ENCODE measurements around the gene AHNAK2. TPM values are rescaled to one million over a fixed set of nuclear protein-coding genes. Genes with fewer than 3 reads are reported as not detected.

The AHNAK2 gene
- 3.8 and 6.1 TPM in 2 replicates for polyA plus RNA-seq

DNA sequence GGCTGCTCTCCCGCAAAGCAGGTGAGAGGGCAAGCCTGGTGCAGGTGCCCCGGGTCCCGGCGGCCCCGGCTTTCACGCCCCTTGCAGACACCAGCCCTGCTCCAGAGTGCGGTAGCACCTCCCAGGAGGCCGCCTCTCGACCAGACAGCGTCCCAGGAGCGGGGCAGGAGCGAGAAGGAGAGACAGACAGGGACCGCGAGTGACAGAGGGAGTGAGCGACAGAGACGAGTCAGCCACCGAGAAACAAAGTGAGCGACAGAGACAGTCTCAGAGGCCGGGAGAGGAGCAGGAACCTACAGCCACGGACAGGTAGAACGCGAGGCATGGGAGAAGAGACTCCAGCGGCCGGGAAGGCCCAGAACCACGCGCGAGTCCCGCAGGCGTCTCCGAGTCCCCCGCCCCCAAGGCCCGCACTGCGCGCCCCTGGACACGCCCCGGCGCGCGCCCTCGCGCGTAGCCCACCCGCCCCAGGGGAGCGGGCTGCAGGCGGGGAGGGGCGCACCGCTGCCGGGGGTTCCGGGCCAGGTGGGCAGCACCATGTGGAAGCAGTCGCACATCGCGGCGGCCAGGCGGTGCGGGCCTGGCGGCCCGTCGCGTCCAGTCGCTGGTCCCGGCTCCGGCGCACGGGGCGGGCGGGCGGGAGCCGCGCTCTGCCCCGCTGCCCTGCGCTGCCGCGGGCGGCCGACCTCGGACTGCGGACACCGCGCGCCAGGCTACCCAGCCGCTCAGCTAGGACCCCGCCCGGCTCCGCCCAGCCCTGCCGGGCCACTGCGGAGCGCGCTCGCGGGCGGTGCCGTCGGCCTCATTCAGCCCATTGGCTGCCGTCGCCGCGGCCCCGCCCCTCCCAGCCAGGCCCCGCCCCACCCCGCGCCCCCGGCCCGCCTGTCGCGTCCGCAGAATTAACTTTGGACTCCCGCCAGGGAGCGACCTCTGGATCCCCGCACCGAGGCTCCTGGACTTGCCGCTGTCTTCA is at the start of gene AHNAK2:
TSS of gene AHNAK2 (minus strand) at position 694 of the 973 bp plus-strand sequence. CDS start at position 557, 137 bp downstream.

DNA sequence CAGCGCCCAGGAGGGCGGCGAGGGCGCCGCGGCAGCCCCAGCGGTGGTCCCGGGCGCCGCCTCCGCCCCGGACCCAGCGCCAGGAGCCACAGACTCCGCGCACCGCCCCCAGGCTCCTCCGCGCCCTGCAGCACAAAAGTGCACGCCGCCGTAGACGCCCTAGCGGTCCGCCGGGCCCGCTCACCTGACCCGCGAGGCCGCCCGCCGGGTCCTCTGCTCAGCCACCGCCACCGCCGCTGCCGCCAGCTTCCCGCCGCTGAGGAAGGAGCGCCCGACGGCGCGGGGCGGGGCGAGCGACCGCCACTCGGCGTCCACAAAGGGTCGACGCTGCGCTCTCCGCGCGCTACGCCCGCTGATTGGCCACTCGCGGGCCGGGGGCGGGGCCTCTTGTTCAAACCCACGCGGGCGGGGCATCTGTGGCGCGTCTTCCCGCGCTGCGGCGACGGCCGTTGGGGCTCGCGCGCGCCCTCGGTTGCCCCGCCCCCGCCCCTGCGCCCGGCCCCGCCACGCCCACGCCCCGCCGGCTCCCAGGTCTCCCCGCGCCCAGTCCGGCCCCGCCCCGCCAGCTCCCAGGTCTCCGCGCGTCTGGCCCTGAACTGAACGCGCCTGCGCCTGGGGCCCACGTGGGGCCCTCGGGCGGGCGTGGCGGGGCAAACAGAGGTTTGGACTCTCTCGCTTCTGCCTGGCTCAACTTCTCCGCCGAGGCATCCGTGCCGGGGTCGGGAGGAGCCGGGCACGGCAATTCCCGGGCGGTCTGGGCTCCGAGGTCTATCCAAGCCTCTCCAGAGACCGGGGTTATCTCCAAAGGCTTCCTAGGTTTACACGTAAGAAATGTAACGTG is 42.9 kb upstream of the AHNAK2 start, which contains the start of gene CDCA4:
TSS of gene CDCA4 (minus strand) at position 269 of the 841 bp plus-strand sequence. CDS start 9,154 bp downstream, outside the sequence.

DNA sequence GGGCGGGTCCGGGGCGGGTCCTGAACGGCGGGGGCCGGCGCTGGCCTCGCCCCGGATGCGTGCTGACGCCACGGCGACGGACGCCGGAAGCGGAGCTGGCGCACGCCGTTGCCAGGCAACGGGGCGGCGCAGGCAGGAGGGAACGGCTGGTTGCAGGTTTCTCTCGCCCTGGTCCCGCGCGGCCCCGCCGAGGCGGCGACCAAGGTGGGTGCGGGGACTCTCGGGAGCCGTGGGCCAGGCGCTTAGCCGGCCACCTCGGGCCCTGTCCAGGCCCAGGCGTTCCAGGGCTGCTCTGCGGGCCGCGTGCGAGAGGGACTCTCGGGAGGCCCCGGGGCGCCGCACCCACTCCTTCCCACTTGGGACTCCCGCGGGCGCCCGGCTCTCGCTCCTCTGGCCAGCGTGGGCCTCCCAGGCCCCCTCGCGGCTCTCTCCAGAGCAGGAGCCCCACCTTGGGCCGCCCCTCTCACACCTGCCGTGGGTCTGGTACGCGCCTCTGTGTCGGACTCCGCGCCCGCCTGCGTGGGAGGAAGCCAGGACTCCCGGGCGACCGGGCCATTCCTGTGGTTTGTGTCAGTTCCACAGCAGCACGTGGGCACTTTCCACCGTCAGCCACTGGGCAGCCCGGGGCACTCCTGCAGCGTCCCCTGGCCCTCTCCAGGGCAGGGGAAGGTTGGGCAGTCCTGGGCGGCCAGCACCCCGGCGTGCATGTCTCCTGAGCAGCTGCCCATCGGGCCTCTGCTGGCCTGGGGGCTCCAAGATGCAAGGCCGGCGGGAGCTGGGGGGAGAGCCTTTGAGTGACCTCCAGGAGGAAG is 7.7 kb upstream of the AHNAK2 start, which contains the start of gene CLBA1:
TSS of gene CLBA1 (plus strand) at position 114 of the 812 bp plus-strand sequence. CDS start at position 758, 644 bp downstream.

DNA sequence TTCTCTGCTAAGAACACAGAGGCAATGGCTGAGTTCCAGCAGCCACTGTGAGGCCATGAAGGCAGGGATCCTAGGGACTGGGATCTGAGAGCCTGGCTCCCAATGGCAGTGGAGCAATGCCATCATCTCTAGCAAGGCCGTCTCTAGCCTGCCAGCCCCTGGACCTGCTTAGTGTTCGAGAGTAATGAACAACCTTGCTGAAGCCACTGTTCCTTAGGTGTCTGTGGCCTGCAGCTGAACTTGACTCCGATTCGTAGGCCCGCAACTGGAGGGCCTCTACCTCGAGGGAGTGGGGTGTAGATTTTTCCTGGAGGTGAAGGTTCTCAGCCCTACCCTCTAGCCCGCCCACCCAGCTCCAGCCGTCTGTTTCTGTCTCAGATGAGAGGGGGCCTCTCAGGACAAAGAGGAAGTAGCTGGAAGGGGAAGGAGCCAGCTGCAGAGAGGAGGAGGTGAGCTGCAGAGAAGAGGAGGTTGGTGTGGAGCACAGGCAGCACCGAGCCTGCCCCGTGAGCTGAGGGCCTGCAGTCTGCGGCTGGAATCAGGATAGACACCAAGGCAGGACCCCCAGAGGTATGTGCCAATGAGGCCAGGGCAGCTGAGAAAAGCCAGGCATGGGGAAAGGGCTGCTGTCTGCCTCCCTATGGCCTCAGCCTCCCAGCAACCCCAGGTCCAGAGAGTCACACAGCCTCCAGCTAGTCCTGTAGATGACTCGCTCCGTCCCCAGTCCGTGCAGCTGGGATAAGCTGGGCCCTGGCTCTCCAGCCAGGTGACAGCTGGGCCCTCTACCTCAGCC is 53.6 kb downstream of the AHNAK2 start, which contains the start of gene PLD4:
TSS of gene PLD4 (plus strand) at position 459 of the 793 bp plus-strand sequence. CDS start 2,262 bp downstream, outside the sequence.

Other genes with a start within 250 kb of the AHNAK2 start
- gene SIVA1, start 225.2 kb downstream of the AHNAK2 start, polyA plus RNA-seq = 26.9 and 30.6 TPM in 2 replicates
- 0.87 and 1.9 TPM in 2 replicates for gene AKT1, start 182.6 kb downstream of the AHNAK2 start, polyA plus RNA-seq
- not detected in 2 replicates for gene ZBTB42, start 177.3 kb downstream of the AHNAK2 start, polyA plus RNA-seq
- 0.31 and 0.87 TPM in 2 replicates for gene CEP170B, start 113.1 kb downstream of the AHNAK2 start, polyA plus RNA-seq
- 2.2 TPM in 1 of 2 replicates, not detected in the other for gene PLD4, start 53.5 kb downstream of the AHNAK2 start, polyA plus RNA-seq
- 1.5 and 5.5 TPM in 2 replicates for gene CLBA1, start 7.4 kb upstream of the AHNAK2 start, polyA plus RNA-seq
- gene CDCA4, start 42.7 kb upstream of the AHNAK2 start, polyA plus RNA-seq = 0.36 and 1.2 TPM in 2 replicates
- 0.20 and 0.22 TPM in 2 replicates for gene GPR132, start 87.1 kb upstream of the AHNAK2 start, polyA plus RNA-seq
- 0.31 and 0.95 TPM in 2 replicates for gene JAG2, start 190.4 kb upstream of the AHNAK2 start, polyA plus RNA-seq
- gene NUDT14, start 202.9 kb upstream of the AHNAK2 start, polyA plus RNA-seq = 2.7 and 10.0 TPM in 2 replicates